MV-4-11 (cell line): Measurements from ENCODE around the gene HECTD4.

Experiments used
- DNase-seq: peaks from one replicate; lab custom pipeline; 2025; lab: John Stamatoyannopoulos, UW

Gene HECTD4

DNA sequence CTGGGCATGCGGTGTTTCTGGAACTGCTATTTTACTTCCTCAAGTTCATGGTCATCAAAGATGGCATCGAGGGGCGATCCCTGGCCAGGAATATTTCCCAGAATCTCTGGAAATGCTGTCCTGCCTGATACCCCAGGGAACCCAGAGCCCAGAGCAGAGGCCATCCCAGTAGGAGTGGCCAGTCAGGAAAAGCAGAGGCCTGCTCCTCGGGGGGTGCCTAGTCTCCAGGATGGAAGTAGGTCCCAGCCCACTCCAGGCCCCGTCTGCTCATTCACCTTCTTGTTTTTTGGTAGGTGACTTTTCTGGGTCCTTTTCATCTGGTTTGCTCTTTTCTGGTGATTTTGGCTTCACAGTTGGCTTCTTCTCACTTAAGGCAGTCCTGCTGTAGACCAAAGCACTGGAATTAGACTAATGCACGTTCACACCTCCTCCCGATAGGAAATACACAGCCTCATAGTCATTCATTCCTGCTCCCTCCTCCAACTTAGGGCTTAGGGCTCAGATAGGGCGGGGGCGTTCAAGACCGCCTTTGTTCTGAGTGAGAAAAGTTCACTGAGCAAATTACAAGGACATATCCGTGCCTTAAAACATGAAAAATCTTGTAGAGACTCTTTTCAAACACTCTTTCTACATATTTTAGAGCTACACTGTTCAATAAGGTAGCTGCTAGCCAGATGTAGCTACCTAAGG, 205.8 kb downstream of the HECTD4 start:
- no peak for DNase-seq

GRCh38 chr12:112175361-112176155, 206.7 kb downstream of the HECTD4 start:
- no peak for DNase-seq

DNA sequence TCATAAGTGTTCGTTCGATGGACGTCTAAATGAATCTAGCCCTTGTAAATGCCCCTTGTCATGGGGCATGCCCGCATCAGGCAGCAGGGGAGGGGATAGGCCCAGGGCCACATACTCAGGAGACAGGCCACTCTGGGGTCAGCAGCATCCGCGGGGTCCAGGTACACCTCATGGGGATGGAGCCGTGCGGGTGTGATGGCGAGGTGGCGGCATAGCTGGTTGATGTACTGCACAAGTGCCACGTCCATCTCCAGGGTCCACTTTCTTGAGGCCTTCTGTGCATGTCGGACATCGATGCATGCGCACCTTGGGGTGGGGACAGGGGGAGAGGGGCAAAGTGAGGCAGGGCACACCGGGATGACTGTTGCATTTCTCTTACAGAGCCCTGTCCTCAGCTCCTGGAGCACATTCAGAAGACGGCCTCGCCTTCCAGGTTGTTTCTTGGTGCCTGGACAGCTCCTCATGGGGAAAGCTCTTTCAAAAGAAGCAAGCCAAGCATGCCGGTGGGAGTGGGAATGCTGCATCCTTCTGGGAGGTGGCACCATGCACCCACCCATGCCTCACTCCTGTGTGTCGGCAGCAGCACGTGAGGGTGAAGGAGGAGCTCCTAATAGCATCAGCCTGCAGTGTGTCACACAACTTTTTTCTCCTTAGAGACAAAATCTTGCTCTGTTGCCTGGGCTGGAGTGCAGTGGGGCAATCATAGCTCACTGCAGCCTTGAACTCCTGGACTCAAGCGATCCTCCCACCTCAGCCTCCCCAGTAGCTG, 209.5 kb downstream of the HECTD4 start:
- no peak for DNase-seq

- DNase-seq: no peak
Observed at GRCh38 chr12:112170971-112171596, 211.1 kb downstream of the HECTD4 start.

DNA sequence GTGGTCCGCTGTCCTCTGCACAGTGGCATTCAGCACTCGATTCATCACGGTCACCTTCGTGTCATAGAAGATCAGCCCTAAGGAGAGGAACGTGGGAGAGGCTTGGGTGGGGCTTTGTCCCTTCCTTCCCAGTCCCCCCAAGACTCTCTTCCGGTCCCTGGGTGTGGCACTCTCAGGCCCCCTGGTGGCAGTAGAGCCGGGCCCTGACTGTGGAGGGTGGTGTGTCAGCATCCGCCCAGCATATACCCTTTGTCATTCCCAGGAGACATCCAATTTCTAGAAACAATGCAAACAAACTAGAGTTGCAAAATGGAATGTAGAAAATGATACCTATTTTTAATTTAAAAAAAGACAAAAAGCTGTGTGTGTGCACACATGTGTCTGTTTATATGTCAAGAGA, 211.9 kb downstream of the HECTD4 start:
- DNase-seq: no peak

DNA sequence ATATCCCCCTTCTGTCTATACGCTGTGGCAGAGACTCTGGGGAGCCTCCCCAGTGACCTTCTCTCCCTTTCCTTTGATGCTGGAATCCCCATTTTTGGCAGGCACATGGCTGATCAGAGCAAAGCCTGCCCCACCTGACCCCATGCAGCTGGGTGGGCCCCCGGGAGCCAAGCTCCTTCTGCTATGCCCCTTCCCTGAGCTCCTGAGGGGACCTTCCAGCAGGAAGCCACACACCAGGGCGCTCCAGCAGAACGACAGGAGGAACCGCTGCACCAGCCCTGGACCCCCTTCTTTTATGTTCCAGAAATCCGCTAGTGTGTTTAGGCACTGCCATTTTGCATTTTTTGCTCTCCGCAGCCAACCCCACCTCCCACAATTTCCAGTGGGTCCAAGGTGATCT, 212.3 kb downstream of the HECTD4 start:
- DNase-seq: no peak

- DNase-seq: no peak
Observed at GRCh38 chr12:112169161-112169872, 212.9 kb downstream of the HECTD4 start.

DNA sequence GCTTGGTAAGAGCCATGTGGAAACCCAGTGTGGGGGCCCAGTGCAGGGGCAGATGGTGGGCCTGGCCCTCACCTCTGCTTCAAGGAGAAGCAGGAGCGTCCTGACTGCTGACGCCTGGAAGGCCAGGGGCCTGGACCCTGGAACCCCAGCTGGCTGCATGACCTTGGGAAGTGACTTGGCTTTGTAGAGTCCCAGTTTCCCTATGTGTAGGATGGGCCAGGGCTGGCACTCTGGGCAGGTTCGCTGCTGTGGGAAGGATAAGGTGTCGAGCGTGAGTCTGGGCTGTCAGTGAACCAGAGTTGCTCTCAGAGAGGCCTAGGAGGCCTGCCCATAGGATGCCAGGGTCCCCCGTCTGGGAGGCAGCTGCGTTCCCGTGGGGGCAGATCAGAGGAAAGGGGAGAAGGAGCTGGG, 213.7 kb downstream of the HECTD4 start:
- no peak for DNase-seq

GRCh38 chr12:112167718-112168525, 214.3 kb downstream of the HECTD4 start:
- no peak for DNase-seq

DNA sequence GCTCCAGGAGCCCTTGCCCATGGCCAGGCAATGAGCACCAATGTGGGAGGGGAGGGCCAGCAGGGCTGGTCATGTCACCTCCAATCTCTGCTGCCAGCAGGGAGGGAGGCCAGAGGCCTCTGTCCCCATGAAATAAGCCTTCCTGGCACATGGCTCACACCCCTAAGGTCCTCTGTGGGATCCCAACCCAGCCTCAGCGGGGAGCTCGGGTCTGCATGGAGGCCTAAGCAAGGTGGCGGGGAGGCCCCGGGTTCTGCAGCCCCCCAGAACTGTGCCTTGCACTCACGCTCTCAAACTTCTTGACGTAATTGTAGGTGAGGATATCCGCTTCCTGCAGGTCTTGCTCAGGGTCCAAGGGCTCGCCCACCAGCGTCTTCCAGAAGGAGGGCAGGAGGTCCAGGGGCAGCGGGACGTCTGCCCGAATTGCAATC, 215.2 kb downstream of the HECTD4 start:
- no peak for DNase-seq

GRCh38 chr12:112166051-112167015, 215.9 kb downstream of the HECTD4 start:
- no peak for DNase-seq

GRCh38 chr12:112165624-112166023, 216.6 kb downstream of the HECTD4 start:
- DNase-seq: no peak

DNA sequence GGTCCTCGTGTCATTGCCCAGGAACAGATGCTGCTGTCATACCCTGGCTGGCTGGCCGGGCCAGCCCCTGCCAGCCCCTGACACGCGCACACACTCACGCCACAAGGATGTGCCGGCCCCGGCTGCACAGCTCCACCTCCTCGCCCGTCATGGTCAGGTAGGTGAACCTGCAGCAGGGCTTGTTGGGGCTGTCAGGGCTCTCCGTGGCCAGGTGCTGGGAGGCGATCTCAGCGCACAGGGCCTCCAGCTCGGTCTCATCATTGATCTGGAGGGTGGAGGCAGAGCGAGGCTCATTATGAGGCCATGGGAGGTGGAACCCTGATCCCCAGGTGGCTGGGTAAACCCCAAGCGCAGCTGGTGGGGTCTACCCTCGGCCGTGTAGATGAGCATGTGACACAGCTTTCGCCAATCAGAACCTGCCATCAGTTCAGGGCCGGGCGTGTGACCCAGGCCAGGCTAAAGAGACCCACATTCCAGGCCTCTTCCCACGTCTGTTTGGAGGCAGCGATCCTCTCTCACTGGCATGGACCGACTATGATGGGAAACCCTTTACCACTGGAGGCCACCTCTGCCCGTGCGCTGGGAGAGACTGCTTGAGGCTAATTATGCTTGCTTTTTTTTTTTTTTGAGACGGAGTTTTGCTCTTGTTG, 218.1 kb downstream of the HECTD4 start:
- no peak for DNase-seq

DNA sequence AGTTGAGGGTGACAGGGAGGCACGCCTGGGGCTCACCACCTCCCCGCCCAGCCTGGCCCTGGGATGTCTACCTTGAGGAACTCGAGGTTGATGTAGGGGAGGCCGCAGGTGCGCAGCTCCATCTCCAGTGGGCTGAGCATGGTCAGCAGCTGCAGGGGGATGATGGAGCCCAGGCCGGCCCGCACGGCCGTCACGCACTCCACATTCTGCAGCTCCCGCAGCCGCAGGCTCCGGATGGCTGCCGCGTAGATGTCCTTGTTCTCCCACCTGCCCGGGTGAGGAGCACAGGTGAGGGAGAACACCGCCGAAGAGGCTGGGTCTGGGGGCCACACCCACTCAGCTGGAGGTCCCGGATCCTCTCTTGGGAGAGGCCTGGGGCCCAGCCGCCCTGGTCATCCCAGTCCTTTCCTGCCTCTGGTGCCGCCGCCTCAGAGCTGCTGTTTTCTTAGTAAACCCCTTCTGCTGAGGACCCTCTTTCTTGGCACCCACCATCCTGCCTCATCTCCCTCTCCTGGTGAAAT, 218.7 kb downstream of the HECTD4 start:
- no peak for DNase-seq

GRCh38 chr12:112163056-112163455, 219.2 kb downstream of the HECTD4 start:
- DNase-seq: no peak

- no peak for DNase-seq
Observed at GRCh38 chr12:112162241-112162790, 219.9 kb downstream of the HECTD4 start.

DNA sequence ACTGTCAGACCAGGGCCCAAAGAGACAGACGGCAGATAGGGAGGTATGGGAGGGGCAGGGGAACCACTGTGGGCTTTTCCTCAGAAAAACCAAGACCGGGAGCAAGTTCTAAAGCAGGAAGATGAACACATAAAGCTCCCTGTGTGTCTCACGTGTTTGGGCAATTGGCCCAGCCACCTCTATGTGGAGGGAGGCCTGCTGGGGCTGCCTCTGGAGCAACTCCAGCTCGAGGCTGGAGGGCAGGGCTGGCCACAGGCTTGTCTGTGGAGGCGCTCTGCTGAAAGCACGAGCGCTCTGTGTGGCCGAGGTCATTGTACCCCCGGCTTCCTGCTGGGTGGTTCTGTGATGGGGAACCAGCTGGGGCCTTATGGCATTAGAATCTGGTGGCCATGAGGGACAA, 220.5 kb downstream of the HECTD4 start:
- DNase-seq: no peak

- no peak for DNase-seq
Observed at GRCh38 chr12:112160611-112161010, 221.6 kb downstream of the HECTD4 start.

GRCh38 chr12:112159146-112159541, 223.1 kb downstream of the HECTD4 start:
- no peak for DNase-seq
